BLaER1 treated with 17β-estradiol and CSF1 and Interleukin-3, amounts not matched to agents 10 nM and 100 nM (cell line): ENCODE measurements around the gene SERPINE2.

ENCODE experiments used
- H3K27ac ChIP-seq, 11 experiments: shearing (Covaris generic); formaldehyde crosslinking; 2 replicates each; pipeline ENCODE4 v1.8.1; 2022
- H3K27me3 ChIP-seq, 11 experiments: shearing (Covaris generic); formaldehyde crosslinking; 2 replicates each; pipeline ENCODE4 v1.8.1; 2022
- H3K36me3 ChIP-seq, 11 experiments: shearing (Covaris generic); formaldehyde crosslinking; 2 replicates each; pipeline ENCODE4 v1.8.1; 2022
- H3K4me1 ChIP-seq, 10 experiments: shearing (Covaris generic); formaldehyde crosslinking; 2 replicates each; pipeline ENCODE4 v1.8.1; 2022
- H3K4me2 ChIP-seq, 11 experiments: shearing (Covaris generic); formaldehyde crosslinking; 2 replicates each; pipeline ENCODE4 v1.8.1; 2022
- H3K4me3 ChIP-seq, 10 experiments: shearing (Covaris generic); formaldehyde crosslinking; 2 replicates each; pipeline ENCODE4 v1.8.1; 2022
- H3K9ac ChIP-seq, 11 experiments: shearing (Covaris generic); formaldehyde crosslinking; 2 replicates each; pipeline ENCODE4 v1.8.1; 2022
- H3K9me3 ChIP-seq, 11 experiments: shearing (Covaris generic); formaldehyde crosslinking; replicated peaks in 1 of 11; 2 replicates each; pipeline ENCODE4 v1.8.1; 2022
- H4K20me1 ChIP-seq, 11 experiments: shearing (Covaris generic); formaldehyde crosslinking; 2 replicates each; pipeline ENCODE4 v1.8.1; 2022
- Cebpa-rat ChIP-seq, 11 experiments: shearing (Covaris generic); IDR thresholded peaks; 2 replicates each; pipeline ENCODE4 v1.8.1; 2022

SERPINE2 gene

GRCh38 chr2:224039080-224039769, at the start of gene SERPINE2:
Gene SERPINE2, minus strand, starts transcription at chr2:224039286. Its CDS starts 37,386 bp downstream, at chr2:224001900.
- TF ChIP-seq Cebpa-rat (IDR thresholded peaks at IDR 0.05) = no peak
- peak within 1 kb of the TSS; percentile 88 to 99 (median 95) for H3K4me2 ChIP-seq
- peak within 1 kb of the TSS in 9 of 11 experiments; percentile 57 to 84 (median 79); a peak in 18 of 22 replicates for H3K27ac ChIP-seq
- peak within 1 kb of the TSS; percentile 68 to 90 (median 83) for H3K9ac ChIP-seq
- H3K27me3 ChIP-seq = peaks cover 0 to 33% (median 0%) of the 10 kb centered on the region in 11 experiments; a peak in 5 of 22 replicates
- peak within 1 kb of the TSS; percentile 70 to 94 (median 86) for H3K4me3 ChIP-seq
- H4K20me1 ChIP-seq = peaks cover 0 to 35% (median 7%) of the 10 kb centered on the region in 11 experiments; a peak in 8 of 22 replicates
- no peaks in the 10 kb centered on the region for H3K9me3 ChIP-seq
- peaks cover 0 to 24% (median 19%) of the 10 kb centered on the region in 10 experiments; a peak in 18 of 20 replicates for H3K4me1 ChIP-seq
- no peaks in the 10 kb centered on the region; a peak in 1 of 22 replicates for H3K36me3 ChIP-seq

GRCh38 chr2:224086226-224086914, 47.3 kb upstream of the SERPINE2 start:
- Histone ChIP-seq H3K4me2 (0 out of 22 replicates have a peak overlapping the region, but pooled peaks of 1 of the 11 experiments have one; percentile 15), H3K9me3 (no peaks in the 10 kb centered on the region), H3K9ac (no peak overlapping the region), H3K4me3 (no peak overlapping the region), H3K4me1 (no peaks in the 10 kb centered on the region), H3K27ac (peak overlapping the region in 1 of 11 experiments; percentile 56; a peak in 1 of 22 replicates), H4K20me1 (no peaks in the 10 kb centered on the region), H3K27me3 (no peaks in the 10 kb centered on the region), H3K36me3 (no peaks in the 10 kb centered on the region)
- no peak for TF ChIP-seq Cebpa-rat (IDR thresholded peaks at IDR 0.05)

- H4K20me1 ChIP-seq = no peaks in the 10 kb centered on the region
- no peak overlapping the region for H3K4me3 ChIP-seq
- no peaks in the 10 kb centered on the region for H3K4me1 ChIP-seq
- no peaks in the 10 kb centered on the region for H3K27me3 ChIP-seq
- no peaks in the 10 kb centered on the region for H3K36me3 ChIP-seq
- H3K9ac ChIP-seq = no peak overlapping the region
- TF ChIP-seq Cebpa-rat (IDR thresholded peaks at IDR 0.05) = no peak
- no peak overlapping the region for H3K4me2 ChIP-seq
- peak overlapping the region in 1 of 11 experiments; percentile 7; a peak in 1 of 22 replicates for H3K27ac ChIP-seq
- no peaks in the 10 kb centered on the region for H3K9me3 ChIP-seq
Observed at GRCh38 chr2:224085811-224086210, 46.7 kb upstream of the SERPINE2 start.

- Histone ChIP-seq H3K9me3 (no peaks in the 10 kb centered on the region), H3K9ac (no peak overlapping the region), H3K4me1 (no peaks in the 10 kb centered on the region), H3K4me3 (no peak overlapping the region), H3K4me2 (no peak overlapping the region), H4K20me1 (no peaks in the 10 kb centered on the region), H3K27ac (peak overlapping the region in 1 of 11 experiments; percentile 7; a peak in 1 of 22 replicates), H3K27me3 (no peaks in the 10 kb centered on the region), H3K36me3 (no peaks in the 10 kb centered on the region)
- no peak for TF ChIP-seq Cebpa-rat (IDR thresholded peaks at IDR 0.05)
Observed at GRCh38 chr2:224085246-224085645, 46.2 kb upstream of the SERPINE2 start.

- H3K9ac ChIP-seq = no peak overlapping the region
- no peaks in the 10 kb centered on the region for H3K4me1 ChIP-seq
- TF ChIP-seq Cebpa-rat (IDR thresholded peaks at IDR 0.05) = no peak
- no peak overlapping the region for H3K27ac ChIP-seq
- H3K27me3 ChIP-seq = no peaks in the 10 kb centered on the region
- no peaks in the 10 kb centered on the region for H3K9me3 ChIP-seq
- H3K4me2 ChIP-seq = no peak overlapping the region
- no peaks in the 10 kb centered on the region for H3K36me3 ChIP-seq
- no peak overlapping the region for H3K4me3 ChIP-seq
- H4K20me1 ChIP-seq = no peaks in the 10 kb centered on the region
Observed at GRCh38 chr2:224084266-224084892, 45.3 kb upstream of the SERPINE2 start.

GRCh38 chr2:224083638-224084037, 44.6 kb upstream of the SERPINE2 start:
- H3K9me3 ChIP-seq = no peaks in the 10 kb centered on the region
- no peaks in the 10 kb centered on the region for H3K4me1 ChIP-seq
- TF ChIP-seq Cebpa-rat (IDR thresholded peaks at IDR 0.05) = no peak
- H3K27me3 ChIP-seq = no peaks in the 10 kb centered on the region
- no peak overlapping the region for H3K9ac ChIP-seq
- H3K4me3 ChIP-seq = no peak overlapping the region
- no peak overlapping the region for H3K4me2 ChIP-seq
- H3K36me3 ChIP-seq = no peaks in the 10 kb centered on the region
- H3K27ac ChIP-seq = no peak overlapping the region
- H4K20me1 ChIP-seq = no peaks in the 10 kb centered on the region

GRCh38 chr2:224078656-224079055, 39.6 kb upstream of the SERPINE2 start:
- no peaks in the 10 kb centered on the region for H4K20me1 ChIP-seq
- TF ChIP-seq Cebpa-rat (IDR thresholded peaks at IDR 0.05) = no peak
- no peak overlapping the region for H3K9ac ChIP-seq
- H3K4me1 ChIP-seq = no peaks in the 10 kb centered on the region
- H3K27me3 ChIP-seq = no peaks in the 10 kb centered on the region
- H3K4me2 ChIP-seq = no peak overlapping the region
- no peak overlapping the region for H3K27ac ChIP-seq
- no peaks in the 10 kb centered on the region for H3K9me3 ChIP-seq
- H3K36me3 ChIP-seq = no peaks in the 10 kb centered on the region
- no peak overlapping the region for H3K4me3 ChIP-seq

- TF ChIP-seq Cebpa-rat (IDR thresholded peaks at IDR 0.05) = no peak
- H3K9ac ChIP-seq = no peak overlapping the region
- H3K27ac ChIP-seq = no peak overlapping the region
- no peaks in the 10 kb centered on the region for H3K27me3 ChIP-seq
- no peaks in the 10 kb centered on the region for H3K36me3 ChIP-seq
- no peak overlapping the region for H3K4me3 ChIP-seq
- no peak overlapping the region for H3K4me2 ChIP-seq
- H3K9me3 ChIP-seq = no peaks in the 10 kb centered on the region
- H3K4me1 ChIP-seq = no peaks in the 10 kb centered on the region
- H4K20me1 ChIP-seq = no peaks in the 10 kb centered on the region
Observed at GRCh38 chr2:224077773-224078507, 38.9 kb upstream of the SERPINE2 start.

- no peaks in the 10 kb centered on the region for H4K20me1 ChIP-seq
- H3K9ac ChIP-seq = no peak overlapping the region
- H3K4me1 ChIP-seq = no peaks in the 10 kb centered on the region
- no peak for TF ChIP-seq Cebpa-rat (IDR thresholded peaks at IDR 0.05)
- no peaks in the 10 kb centered on the region for H3K36me3 ChIP-seq
- H3K27me3 ChIP-seq = no peaks in the 10 kb centered on the region
- H3K4me3 ChIP-seq = no peak overlapping the region
- no peaks in the 10 kb centered on the region for H3K9me3 ChIP-seq
- H3K27ac ChIP-seq = no peak overlapping the region
- H3K4me2 ChIP-seq = no peak overlapping the region
Observed at GRCh38 chr2:224075588-224075987, 36.5 kb upstream of the SERPINE2 start.
